ENCODE data around the gene BLM.
"Not testable (repeated sequence)": the region's sequence is repeated elsewhere in the genome, so short reads cannot be mapped to it uniquely, and the experiment has no call there.

BLM gene

DNA sequence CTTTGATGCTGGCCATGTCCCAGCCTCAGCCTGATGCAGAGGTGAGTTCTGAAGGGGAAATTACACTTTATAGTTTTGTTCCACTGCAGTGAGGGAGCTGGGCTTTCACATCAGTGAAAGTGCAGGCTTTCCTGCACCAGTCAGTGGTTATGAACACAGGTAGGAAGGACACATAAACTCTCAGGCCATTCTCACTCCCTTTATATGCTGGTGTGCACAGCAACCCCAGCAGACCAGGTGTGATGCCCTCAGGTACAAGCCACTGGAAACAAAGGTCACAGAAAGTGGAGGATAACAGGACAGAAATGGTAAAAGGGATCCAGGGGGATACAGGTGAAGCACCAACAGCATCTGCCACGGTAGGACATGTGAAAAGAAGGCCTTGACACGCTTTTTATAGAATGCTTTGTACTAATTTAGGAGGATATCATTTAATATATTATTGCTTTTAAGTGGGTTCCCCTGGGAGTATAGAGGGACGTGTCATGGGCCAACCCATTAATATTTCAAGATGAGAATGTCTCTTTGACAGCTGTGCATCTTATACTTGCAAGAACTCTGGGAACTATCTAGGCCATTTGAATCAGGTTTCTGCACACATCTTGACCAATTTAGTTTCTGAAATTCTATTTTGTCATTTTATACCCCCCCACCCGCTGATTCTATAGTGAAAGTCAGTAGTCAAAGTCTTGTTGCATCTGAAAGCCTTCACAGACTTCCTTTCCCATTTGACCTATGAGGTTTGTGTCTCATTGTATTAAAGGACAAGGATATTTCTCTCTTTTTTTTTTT, 25.0 kb upstream of the BLM start:
- no peak for DNase-seq

DNA sequence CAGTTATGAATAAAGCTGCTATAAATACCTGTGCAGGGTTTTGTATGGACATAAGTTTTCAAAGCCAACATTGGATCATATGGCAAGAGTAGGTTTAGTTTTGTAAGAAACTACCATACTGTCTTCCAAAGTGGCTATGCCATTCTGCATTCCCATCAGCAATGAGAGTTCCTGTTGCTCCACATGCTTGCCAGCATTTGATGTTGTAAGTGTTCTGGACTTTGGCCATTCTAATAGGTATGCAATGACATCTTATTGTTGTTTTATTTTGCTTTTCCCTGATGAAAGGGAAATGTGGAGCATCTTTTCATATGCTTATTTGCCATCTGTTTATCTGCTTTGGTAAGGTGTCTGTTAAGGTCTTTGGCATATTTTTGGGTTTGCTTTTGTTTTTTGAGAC, 22.2 kb upstream of the BLM start:
- DNase-seq = no peak

DNA sequence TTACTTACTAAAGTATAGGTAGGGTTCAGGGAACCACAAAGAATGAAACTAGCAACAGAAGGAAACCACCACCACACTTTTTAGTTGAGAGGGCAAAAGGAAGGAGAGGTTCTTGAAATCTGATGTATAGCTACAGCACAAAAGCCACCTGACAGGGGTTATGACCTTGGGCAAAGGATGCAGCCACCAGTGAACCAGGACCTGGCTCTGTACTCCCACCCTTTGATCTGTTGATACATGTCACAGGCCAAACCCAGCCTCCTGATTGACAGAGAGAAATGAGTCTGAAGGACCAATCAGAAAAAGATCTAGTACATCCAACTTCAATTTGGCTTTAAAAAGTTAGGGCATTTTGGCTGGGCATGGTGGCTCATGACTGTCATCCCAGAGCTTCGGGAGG, 20.0 kb upstream of the BLM start:
- DNase-seq = no peak

DNA sequence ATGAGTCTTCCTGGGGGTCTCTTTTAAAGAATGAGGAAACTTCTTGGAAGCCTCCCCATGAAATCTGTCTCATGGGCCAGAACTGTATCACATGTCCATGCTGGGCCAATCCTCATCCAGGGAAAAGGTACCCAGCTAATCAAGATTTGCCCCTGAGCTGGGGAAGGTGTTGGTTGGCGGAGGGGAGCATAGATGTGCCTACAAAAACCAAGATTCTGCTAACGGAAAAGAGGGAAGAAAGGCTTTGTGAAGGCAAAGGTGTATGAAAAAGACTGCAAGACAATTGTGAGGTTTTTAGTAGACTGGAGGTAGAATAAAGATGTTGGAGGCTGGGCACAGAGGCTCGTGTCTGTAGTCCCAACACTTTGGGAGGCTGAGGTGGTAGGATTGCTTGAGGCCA, 18.5 kb upstream of the BLM start:
- no peak for DNase-seq

DNA sequence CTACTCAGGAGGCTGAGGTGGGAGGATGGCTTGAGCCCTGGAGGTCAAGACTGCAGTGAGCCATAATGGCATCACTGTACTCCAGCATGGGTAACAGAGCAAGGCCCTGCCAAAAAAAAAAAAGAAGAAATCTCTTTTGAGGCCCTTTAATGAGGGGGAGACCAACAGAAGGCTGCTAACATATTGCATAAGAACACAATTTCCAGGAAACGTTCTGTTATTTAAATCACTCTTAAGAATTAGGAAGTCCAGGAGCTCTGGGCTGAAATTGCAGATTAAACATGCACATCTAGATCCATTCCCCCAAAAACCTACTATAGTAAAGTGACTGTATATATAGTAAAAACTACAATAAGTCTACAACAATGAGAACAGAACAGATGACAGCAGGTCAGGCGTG, 16.1 kb upstream of the BLM start:
- DNase-seq = no peak

DNA sequence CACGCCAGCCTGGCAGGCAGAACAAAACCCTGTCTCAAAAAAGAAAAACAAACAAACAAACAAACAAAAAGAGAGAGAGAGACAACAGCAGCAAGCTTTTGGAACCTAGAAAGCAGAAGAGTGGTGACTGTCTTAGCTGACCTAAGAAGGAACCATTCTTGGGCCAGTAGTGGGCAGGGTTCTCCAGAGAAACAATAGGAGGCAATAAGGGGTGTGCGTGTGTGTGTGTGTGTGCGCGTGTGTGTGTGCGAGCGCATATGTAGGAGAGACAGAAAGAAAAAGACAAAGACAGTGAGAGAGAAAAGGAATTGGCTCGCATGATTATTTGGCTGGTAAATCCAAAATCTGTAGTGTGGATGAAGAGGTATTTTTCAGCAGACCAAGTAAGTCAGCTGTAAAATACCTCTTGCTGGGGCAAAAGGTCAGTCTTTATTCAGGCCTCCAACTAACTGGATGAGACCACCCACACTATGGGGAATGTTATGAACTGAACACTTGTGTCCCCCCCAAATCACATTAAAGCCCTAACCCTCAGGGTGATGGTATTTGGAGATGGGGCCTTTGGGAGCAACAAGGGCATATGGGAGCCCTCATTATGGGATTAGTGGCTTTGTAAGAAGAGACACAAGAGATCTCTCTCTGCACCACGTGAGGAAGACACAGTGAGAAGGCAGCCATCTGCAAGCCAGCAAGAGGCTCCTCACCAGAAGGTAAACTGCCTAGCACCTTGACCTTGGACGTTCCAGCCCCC, 15.1 kb upstream of the BLM start:
- DNase-seq = no peak

DNA sequence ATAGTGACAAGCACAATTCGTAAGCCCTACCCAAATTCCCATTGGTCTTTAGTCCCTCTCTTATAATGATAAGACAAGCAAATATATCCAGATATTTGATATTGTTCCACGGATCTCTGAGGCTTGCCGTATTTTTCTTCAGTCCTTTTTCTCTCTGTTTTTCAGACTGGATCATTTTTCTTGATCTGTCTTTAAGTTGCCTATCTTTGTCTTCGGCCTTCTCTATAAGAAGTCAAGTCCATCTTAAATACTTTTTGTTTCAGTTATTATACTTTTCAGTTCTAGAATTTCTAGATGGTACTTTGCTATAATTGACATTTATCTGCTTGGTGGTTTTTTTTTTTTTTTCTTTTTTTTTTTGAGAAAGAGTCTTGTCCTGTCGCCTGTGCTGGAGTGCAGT, 13.7 kb upstream of the BLM start:
- DNase-seq = no peak

DNA sequence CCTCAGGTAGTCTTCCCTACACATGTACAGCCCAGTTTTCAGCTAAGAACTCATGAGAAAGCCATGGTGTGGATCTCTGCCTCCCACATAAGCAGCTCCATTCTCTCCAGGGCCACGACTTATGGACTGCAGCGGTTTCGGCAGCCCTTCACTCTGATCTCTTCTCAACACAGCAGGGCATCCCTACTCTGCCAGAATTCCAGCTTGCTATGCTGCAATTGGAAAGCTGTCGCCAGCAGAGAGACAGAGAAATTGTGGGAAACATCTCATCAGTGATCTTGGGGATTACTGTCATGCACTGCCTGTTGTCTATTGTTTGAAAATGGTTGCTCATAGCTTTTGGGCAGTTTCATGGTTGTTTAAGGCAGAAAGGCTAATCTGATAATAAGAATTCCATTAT, 11.9 kb upstream of the BLM start:
- DNase-seq = no peak

DNA sequence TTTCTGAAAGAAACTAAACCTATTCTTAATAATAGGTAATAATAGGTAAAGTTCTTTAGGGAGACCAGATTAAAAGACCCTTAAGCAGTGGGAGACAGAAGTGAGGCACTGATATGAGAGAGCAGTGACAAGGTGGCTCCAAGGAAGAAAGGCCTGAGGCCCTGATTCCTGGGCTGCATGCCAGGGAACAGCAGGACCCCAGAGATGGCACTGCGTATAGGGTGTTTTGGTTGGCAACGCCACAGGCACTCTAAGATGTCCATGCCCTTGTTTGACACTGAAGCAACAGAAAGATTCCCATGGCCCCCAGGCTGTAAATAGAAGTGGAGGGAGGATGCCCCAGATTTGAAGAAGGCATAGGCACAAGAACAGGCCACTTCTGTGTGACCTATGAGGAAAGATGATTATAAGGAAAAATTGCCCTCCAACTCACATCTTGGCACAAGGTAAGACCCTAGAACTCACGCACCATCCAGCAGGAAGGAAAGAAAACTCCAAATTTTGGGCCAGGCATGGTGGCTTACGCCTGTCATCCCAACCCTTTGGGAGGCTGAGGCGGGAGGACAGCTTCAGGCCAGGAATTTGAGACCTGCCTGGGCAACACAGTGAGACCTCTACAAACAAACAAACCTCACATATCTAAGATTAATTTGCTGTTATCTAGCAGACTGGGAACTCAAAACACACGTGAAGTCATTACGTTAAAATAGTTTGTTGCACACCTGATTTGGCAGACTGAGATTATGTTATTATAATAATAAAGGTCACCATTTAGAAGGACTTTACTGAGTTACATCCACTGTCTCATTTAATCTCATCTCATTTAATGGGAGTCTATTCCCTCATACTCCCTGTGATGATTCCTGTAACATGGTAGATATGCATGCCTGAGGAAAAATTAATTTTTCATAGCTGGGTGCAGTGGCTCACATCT, 10.5 kb upstream of the BLM start:
- no peak for DNase-seq

DNA sequence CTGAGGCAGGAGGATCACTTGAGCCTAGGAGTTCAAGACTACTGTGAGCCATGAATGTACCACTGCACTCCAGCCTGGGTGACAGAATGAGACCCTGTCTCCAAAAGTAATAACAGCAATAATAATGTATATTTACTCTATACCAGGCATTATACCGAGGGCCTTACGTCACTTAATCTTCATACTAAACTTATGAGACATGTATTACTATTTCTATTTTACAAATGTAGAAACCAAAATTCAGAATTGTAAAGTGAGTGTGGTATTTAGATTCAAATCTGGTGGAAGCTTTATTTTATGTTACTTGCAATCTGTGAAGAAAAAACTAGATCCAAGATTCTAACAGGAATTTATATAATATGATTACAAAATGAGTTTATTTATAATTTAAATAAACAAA, 9.7 kb upstream of the BLM start:
- no peak for DNase-seq

DNA sequence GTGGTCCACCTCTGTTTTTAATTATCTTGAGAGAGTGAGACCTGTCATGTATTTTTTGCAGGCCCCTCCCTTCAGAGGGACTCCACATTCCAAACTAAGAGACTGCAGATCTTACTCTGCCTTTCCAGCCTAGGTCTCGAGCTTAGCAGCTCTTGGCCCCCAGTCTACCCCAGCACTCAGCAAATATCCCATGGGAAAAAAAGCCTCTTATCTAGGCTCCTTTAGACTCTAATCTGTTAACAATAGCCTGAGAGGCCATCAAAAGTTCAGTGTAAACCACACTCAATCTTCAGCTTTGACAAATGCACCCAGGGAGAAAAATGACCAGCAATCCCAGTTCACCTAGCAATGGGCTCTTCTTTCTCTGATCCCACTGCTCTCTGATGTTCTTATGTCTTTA, 8.6 kb upstream of the BLM start:
- DNase-seq = no peak

DNA sequence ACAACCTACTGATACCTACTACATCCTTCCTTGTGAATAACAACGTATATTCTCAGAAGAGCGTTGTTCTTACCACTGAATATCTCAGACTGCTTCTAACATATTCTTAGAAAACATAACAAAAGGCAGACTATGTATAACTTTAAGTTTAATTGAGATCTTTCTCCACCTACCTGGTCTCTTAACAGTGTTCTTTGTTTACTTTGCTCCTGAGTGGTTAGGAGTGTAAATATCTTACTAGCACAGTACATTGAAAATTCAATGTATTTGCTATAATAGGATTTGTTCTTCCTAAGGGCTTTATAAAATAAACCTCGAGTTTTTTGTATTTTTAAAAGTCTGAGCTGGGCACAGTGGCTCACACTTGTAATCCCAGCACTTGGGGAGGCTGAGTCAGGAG, 7.9 kb upstream of the BLM start:
- DNase-seq = no peak

DNA sequence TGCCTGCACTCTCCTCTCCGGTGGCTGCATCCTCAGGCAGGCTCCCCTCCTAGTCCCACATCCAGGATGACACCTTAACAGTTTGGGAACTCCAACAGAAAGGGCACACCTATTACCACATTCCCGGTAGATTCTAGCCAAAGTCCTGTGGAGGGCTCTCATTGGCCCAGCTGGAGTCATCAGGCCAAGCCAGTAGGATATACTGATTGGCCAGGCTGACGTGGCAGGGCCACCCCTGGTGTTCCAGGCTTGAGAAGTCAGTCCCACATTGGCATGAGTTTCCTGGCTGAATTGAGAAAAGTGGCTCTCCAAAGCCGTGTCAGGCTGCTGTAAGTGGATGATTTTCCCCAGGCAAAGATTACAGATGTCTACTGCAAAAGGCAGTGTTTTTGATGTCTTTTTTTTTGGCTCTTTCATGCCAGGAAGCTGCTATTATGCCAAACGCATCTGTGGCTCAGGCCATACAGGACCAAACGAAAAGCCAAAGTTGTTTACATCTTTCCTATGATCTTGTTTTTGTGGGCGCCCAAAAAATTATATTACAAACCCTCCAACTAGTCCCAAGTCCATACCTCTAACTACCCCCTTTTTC, 6.6 kb upstream of the BLM start:
- DNase-seq = no peak

DNA sequence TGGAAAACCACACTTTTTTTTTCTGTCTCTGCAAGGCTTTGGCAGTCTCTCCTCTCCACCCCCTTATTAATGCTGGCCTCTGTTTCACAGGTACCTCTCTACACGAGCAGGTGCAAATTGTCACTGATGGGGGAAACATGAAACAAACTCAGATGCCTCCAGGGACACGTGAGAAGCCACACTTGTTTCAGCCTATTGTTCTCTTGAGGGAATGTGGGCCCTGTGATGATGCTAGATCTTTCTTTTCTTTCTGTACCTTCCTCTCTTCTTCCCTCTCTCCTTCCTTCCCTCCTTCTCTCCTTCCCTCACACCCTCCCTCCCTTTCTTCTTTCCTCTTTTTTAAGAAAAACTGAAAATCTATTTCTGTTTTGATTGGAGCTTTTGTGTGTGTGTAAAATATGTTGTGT, 5.7 kb upstream of the BLM start:
- no peak for DNase-seq

DNA sequence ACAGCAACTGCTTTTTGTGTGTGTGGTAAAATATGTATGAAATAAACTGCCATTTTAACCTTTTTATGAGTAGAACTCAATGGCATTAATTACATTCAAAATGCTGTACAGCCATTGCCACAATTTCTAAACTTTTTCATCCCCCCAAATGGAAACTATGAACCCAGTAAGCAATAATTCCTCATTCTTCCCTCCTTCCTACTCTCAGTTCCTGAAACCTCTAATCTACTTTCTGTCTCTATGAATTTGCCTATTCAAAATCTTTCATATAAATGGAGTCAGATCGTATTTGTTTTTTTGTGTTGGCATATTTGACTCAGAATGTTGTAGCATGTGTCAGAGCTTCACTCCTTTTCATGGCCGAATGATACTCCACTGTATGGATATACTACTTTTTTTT, 5.3 kb upstream of the BLM start:
- DNase-seq = no peak

DNA sequence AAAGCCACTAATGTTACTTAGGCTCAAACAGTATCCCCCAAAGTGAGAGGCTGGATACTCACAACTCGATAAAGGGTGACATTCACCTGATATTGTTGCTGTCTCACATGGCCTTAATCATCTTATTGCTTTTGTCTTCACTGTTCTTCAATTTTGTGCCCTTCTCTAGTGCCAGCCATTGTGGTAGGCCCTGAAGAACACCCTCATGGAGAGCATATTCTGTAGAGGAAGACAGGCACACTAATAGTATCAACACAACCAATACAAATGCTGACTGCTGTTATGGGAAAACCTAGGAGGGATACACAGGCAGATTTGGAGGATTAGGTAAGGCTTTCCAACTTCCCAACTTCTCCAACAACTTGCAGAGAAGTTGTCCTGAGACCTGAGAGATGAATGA, 4.1 kb upstream of the BLM start:
- DNase-seq = no peak

DNA sequence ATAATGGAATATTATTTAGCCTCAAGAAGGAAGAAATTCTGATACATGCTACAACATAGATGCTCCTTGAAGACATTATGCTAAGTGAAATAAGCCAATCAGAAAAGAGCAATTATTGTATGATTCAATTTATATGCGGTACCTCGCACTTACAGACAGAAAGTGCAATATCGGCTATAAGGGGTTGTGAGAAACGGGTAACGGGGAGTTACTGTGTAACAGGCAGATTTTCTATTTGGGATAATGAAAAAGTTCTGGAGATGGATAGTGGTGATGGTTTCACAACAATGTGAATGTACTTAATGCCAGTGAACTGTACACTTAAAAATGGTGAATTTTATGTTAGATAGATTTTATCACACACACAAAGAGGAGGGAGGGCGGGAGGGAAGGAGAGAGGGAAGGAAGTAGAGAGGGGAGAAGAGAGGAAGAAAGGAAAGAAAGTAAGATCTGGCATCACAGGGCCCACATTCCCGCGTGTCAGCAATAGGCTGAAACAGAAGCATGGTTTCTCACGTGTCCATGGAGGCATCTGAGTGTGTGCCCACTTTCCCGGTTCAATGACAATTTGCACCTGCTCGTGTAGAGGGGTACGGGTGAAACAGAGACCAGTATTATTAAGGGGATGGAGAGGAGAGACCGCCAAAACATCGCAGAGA, 700 bp upstream of the BLM start:
- peak; percentile 7 for DNase-seq

DNA sequence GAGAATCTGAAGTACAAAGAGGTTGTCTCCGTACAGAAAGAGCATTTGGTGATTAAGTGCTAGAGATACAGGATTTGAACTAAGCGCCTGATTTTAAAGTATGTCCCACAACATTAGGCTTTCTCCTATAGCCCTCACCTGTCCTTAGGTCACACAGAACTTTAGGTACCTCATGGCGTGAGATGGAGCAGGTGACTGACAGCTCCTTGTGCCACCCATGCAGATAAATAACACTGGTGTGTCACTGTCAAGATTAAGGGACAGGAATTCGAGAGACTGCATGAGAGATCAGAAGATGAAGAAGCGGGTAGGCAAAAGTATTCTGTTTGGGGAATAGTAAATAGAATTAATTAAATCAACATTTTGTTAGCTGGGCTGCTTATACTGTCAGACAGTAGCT, 1.1 kb downstream of the BLM start:
- no peak for DNase-seq

DNA sequence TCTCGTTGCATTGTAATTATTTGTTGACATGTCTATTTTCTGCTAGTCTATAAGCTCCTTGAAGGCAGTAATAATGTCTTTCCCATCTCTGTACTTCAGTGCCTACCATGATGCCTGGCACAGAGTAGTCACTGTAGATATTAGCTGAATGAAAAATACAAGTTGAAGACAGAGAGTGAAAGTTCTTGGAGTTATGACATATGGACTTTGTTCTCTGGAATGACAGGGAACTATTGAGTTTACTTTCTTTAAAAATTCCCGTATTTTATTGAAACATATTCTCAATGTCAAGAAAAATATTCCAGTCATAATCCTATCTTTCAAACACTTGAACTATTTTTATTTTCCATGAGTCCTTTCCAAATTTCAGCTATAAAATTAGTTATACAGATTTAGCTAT, 3.0 kb downstream of the BLM start:
- DNase-seq = no peak

DNA sequence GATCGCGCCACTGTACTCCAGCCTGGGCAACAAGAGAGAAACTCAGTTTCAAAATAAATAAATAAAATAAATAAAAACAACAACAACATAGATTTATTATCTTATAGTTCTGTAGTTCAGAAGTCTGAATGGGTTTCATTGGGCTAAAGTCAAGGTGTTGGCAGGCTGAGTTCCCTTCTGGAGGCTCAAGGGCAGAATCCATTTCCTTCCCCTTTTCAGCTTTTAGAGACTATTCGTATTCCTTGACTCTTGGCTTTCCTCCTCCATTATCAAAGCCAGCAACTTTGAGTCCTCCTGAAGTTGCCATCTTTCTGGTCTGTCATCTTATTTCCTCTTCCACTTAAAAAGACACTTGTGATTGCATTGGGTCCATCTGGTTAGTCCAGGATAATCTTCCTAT, 12.1 kb downstream of the BLM start:
- no peak for DNase-seq

DNA sequence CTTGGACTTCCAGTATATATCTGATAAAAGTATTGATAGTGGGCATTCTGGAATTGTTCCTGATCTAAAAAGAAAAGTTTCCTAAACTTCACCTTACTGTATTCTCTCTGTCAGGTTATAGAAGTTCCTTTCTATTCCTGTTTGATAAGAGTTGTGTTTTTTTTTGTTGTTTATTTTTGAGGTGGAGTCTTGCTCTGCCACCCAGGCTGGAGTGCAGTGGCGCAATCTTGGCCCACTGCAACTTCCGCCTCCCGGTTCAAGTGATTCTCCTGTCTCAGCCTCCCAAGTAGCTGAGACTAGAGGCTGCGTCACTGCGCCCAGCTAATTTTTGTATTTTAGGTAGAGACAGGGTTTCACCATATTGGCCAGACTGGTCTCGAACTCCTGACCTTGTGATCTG, 13.1 kb downstream of the BLM start:
- no peak for DNase-seq

DNA sequence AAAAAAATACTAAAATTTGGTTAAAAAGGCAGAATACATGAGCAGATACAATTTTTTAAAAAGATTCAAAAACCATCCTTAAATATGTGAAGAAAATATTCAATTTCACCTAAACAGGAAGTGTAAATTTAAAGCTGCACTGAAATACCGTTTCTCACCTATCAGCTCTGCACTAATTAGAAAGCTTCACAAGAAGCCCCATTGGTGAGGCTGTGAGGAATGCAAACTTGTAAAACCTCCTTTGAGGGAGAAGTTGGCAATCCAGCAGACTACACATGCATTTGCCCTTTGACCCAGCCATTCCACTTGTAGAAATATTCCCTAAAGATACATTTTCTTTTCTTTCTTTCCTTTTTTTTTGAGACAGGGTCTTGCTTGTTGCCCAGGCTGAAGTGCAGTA, 18.8 kb downstream of the BLM start:
- no peak for DNase-seq

DNA sequence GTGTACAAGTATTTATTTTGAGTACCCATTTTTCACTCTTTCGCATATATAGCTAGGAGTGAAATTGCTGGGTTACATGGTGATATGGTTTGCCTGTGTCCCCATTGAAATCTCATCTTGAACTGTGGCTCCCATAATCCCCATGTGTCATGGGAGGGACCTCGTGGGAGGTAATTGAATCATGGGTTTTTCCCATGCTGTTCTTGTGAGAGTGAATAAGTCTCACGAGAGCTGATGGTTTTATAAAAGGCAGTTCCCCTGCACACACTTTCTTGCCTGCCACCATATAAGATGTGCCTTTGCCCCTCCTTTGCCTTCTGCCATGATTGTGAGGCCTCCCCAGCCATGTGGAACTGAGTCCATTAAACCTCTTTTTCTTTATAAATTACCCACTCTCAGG, 23.4 kb downstream of the BLM start:
- not testable (repeated sequence) for DNase-seq
